GM19351 (cell line): Measurements from ENCODE around the gene RELA.

Source experiments
- ATAC-seq: cut with Tn5 transposase; IDR thresholded peaks from one replicate; pipeline ENCODE4 v1.9.1; 2021; ENCODE audit warnings: mild to moderate bottlenecking, moderate library complexity; ENCODE audit not compliant: unreplicated experiment

Gene RELA

DNA sequence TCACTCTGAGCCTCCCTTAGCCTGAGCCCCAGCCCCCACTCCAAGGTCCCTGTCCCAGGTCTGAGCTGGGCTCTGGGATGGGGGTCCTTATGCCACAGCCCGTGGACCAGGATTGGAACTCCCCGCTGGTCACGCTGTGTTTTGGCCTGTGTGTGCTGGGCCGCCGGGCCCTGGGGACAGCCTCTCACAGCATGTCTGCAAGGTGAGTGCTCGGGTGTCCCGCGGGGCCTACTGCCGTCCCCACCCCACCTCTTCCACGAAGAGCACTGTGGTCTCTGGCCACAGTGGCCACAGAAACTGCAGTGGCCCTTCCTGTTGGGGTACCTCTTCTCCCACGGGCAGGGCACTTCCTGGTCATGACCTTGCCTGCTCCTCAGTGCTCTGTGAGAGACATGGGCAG lies 28.3 kb downstream of the RELA start:
- ATAC-seq = no peak

DNA sequence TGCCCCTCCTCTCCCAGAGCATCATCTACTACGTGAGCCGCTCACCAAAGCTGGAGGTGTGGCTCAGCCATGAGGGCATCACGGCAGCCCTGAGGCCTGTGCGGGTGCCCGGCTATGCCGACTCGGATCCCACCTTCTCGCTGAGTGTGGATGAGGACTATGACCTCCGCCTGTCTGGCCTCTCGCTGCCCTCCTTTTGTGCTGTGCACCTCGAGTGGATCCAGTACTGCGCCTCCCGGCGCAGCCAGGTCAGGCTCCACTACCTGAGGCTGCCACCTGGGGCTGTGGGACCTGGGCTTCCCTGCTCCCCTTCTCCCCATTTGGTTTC lies 28.6 kb downstream of the RELA start:
- no peak for ATAC-seq

DNA sequence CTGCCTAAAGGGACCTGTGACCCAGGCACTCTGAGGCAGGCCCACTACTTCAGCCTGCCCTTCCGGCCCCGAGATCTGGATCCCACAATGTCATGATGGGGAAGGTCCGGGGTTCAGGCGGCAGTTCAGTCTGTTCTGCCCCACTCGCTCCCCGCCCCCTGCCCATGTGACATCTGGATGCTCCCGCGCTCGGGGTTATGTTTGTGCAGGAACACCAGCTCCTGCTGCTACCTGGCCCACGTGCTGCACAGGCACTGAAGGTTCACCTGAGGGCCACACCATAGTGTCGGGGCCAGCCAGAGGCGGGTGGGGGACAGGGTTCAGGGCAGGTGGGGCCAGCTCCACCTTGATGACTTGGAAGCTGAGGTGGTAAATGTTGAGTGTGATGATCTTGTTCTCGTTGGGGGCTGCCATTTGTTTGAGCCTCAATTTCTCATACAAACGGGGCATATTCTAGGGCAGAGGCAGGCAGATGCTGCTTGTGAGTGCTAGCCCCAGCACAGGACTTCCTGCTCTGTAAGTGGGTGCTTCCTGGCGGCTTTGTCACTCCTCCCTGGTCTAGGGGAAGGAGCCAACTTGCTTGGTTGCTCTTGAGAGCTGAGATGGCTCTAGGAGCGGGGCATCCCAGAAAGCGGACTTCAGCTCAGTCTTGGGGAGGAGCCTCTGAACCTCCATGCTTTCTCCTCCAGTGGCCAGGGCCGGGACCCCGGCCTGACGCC lies 29.2 kb downstream of the RELA start:
- ATAC-seq = no peak

DNA sequence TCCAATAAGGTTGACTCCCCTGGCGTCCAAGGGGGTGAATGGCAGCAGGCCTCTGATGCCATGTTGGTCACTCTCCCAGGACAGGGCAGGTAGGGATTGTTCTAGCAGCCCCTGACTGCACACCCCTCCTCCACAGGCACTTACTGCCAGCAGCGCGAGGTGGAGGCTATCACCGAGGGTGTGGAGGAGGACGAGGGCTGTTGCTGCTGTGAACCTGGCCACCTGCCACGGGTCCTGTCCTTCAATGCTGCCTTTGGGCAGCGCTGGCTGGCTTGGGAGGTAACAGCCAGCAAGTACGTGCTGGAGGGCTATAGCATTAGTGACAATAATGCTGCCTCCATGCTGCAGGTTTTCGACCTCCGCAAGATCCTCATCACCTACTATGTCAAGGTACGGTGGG lies 32.5 kb downstream of the RELA start:
- ATAC-seq = no peak

DNA sequence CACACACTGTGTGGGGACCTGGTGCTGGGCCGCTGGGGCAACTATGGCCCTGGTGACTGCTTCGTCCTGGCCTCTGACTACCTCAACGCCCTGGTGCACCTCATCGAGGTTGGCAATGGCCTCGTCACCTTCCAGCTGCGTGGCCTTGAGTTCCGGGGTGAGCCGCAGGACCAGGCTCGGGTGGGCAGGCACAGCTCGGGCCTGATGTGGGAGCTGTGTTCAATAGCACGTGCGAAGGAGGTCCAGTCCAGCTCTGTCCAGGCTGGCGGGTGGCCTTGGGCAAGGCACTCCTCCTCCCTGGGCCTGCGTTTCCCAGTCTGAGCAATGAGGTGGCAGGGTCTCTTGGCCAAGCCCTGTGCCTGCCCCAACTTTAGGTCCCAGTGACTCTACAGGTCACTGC lies 33.1 kb downstream of the RELA start:
- no peak for ATAC-seq

DNA sequence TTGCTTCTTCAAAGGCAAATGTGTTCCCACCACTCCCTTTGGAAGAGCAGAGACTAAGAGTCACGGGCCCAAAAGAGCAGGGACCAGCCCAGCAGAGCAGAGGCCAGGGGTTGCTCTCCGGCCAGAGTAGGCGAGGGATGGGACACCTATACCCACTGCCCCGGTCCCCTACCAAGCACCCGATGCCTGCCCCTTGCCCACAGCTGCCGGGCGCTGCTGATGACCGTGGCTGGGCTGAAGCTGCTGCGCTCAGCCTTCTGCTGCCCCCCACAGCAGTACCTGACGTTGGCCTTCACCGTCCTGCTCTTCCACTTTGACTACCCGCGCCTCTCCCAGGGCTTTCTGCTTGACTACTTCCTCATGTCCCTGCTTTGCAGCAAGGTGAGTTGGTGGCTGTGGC lies 35.5 kb downstream of the RELA start:
- no peak for ATAC-seq

DNA sequence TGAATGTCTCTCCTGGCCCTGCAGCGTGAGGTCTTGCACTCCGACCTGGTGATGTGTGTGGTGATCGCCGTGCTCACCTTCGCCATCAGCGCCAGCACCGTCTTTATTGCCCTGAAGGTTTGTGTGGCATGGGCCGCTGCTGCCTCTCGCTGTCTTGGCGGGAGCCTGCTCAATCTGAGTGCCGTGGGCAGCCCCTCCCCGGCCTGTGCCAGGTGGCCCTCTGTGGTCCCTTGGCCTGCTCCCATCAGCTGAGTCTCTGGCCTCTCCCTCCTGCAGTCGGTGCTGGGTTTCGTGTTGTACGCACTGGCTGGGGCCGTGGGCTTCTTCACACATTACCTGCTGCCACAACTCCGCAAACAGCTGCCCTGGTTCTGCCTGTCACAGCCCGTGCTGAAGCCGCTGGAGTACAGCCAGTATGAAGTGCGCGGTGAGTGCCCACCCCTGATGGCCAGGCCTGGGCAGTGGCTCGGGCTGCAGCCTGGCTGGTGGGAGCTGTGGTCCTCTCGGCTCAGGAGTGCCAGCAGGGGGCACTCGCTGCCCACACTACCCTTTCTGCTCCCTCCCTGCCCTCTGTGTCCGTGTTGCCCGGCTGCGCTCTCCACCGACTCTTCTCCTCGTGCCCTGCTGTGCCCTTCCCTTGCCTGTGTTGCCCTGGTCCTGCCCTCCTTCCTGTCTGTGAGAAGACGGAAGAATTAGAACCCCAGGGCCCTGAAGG lies 36.9 kb downstream of the RELA start:
- no peak for ATAC-seq

DNA sequence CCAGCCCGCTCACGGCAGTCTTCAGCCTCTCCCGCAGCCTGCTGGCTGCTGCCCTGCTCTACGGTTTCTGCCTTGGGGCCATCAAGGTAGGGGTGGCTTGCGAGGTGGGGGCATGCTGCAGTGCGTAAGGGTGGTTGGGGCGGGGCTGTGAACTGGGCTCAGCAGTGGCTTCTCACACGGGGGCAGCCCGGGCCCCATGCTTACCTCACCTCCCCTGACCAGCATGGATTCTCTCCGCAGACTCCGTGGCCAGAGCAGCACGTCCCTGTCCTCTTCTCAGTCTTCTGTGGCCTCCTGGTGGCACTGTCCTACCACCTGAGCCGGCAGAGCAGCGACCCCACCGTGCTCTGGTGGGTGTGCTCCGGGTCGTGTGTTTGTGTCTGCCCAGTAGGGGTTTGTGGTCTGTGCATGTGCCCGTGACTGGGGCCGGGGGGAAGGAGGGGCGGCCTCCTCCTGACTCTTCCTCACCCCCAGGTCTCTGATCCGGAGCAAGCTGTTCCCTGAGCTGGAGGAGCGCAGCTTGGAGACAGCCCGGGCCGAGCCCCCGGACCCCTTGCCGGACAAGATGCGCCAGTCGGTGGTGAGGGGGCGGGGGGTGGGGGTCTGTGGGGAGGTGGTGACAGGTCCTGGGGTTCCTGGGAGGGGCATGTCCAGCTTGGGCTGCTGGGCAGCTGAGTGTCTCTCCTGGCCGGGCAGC lies 37.6 kb downstream of the RELA start:
- ATAC-seq = no peak

DNA sequence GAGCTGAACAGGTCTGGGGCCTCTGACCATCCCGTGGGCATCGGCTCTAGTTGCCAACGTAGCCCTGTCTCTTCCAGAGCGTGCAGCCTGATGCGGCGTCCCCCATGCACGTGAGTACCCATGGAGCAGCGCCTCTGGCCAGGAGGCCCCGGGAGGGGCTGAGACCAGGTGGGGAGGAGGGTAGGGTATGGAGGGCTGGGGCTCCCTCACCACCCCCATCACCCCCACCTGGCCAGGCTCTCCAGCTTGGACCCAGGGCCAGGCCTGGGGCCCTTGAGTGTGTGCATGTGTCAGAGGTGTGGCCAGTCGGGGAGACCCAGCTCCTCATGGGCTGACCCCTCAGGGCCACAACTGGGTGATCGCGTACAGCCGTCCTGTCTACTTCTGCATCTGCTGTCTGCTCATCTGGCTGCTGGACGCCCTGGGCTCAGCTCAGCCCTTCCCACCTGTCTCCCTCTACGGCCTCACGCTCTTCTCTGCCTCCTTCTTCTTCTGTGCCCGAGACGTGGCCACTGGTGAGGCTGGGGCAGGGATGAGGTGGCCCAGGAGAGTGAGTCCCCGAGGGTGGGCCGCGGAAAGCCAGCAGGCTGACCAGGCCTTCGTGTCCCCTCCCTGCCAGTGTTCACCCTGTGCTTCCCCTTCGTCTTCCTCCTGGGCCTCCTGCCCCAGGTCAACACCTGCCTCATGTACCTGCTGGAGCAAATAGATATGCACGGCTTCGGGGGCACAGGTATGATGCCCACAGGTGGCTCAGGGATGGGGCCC lies 38.7 kb downstream of the RELA start:
- ATAC-seq = no peak

DNA sequence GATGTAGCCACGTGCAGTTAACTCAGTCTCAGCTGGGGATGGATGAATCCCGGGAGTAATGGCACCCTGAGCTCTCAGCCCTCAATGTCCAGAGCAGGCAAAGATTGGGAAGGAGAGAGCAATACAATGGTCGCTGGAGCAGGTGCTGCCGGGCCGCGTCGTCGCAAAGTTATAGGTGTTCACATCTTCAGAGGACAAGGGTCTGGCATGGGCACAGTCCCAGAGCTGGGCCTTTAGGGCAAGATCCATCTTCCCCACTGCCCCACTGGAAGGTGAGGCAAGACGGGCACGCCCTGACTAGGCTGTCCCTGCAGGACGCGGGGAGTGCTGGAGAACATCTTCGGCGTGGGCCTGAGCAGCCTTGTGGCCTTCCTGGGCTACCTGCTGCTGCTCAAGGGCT lies 39.5 kb downstream of the RELA start:
- no peak for ATAC-seq

DNA sequence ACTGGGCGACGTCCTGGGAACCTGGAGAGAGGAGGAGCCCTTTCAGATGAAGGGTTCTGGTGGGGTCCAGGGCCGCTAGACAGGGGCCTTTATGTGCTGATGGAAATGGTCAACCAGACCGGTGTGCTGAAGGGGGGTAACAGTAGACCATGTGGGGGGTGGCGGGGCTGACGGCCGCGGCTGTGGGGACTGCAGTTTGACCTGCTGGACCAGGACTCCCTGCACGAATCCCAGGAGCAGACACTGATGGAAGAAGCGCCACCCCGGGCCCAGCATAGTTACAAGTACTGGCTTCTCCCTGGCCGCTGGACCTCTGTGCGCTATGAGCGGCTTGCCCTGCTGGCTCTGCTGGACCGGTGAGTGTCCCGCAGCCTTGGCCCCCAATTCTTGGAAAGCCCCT lies 40.7 kb downstream of the RELA start:
- no peak for ATAC-seq

DNA sequence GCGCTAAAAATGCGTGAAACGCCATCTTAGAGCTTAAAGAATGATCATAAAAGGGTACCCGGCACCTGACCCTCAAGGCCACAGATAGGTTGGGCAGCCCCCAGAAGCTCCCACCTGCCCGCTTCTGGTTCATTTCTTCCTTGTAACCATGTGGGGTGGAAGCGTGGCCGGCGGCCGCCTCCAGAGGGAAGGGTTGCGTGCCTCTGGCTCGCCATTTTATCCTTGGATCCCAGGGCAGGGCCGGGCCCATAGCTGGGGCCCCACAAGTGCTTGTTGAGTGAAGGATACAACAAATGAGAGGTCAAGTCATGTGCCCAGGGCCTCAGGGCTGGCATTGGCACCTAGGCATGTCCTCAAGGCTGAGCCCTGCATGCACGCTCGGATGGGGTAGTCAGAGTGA lies 41.3 kb downstream of the RELA start:
- ATAC-seq = no peak

DNA sequence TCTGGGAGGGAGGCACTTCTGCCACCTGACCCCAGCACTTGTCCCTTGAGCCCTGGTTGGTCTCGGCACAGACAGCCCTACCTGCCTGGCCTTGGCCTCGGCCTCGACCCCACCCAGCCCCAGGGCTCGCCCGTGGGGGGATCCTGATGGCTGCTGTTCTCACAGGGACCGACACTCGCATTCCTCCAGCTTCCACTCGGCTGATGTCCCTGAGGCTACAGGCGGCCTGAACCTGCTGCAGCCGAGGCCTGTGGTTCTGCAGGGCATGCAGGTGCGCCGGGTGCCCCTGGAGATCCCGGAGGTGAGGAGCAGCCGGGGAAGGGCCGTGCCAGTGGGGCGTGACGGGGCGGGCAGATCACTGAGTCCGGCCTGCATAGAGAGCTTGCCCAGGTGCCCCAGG lies 42.0 kb downstream of the RELA start:
- no peak for ATAC-seq

DNA sequence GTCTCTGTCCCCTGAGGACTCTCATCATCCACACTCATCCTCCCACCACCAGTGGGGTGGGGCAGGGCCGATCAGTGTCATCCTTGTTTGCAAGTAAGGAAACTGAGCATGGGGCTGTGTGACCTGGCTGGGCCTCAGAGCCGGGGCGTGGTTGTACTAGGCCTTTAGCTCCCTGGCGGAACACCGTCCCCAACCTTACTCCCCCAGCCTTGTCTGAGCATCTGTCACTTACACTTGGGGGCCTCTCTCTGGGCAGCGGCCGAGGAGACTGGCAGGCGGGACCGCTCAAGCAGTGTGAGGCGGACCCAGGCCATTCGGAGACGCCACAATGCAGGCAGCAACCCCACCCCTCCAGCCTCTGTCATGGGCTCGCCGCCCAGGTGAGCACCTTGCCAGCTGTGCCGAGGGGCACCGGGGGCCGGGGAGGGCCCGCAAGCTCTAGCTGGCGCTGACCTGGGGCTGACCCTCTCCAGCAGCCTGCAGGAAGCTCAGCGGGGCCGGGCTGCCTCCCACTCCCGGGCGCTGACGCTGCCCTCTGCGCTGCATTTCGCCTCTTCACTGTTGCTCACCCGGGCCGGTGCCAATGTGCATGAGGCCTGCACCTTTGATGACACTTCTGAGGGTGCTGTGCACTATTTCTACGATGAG lies 43.3 kb downstream of the RELA start:
- ATAC-seq = no peak

DNA sequence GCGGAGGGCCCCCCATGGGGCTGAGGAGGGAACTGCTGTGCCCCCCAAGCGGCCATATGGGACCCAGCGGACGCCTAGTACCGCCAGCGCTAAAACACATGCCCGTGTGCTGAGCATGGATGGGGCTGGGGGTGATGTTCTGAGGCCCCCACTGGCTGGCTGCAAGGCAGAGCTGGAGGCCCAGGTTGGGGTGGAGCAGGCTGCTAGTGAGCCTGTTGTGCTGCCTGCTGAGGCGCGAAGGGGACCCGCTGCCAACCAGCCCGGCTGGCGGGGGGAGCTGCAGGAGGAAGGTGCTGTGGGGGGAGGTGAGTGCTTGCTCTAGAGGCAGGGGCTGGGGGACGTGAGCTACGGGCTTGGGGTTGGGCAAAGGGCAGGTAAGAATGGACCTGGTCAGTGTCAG lies 44.0 kb downstream of the RELA start:
- no peak for ATAC-seq

DNA sequence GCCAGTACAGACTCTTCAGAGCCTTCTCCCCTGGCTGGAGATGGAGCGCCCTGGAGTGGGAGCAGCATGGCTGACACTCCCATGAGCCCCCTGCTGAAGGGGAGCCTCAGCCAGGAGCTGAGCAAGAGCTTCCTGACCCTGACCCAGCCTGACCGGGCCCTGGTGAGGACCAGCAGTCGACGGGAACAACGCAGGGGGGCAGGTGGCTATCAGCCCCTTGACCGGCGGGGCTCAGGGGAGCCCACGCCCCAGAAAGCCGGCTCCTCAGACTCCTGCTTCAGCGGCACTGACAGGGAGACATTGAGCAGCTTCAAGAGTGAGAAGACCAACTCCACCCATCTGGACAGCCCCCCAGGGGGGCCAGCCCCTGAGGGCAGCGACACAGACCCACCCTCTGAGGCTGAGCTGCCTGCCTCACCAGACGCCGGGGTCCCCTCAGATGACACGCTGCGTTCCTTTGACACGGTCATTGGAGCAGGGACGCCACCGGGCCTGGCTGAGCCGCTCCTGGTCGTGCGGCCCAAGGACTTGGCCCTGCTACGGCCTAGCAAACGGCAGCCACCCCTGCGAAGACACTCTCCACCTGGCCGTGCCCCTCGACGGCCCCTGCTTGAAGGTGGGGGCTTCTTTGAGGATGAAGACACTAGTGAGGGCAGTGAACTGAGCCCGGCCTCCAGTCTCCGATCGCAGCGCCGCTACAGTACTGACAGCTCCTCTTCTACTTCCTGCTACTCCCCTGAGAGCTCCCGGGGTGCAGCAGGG lies 44.5 kb downstream of the RELA start:
- ATAC-seq = no peak

DNA sequence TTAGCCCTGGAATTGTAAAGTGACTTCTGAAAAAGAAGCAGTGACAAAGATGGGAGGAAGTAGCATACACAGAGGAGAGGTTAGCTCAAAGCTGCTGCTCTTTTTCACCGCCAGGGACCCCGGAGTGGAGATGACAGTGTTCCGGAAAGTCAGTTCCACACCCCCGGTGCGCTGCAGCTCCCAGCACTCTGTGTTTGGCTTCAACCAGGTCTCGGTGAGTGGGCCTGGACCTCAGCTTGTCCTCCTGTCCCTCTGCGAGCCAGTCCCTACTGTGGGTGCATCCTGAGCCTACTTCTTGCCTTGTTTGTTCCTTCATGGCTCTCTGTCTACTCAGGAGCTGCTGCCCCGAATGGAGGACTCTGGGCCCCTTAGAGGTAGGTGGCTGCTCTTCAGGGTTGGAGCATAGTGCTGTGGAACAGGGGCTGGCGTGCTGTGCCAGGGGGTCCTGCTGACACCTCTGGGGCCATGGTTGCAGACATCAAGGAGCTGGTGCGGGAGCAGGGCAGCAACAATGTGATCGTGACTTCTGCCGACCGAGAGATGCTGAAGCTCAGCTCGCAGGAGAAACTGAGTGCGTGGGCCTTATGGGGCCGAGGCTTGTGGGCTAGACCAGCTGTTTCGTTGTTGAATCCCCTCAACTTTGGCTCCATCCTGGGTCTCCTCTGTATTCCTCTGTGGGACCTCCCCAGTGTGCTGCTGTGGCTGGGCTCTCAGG lies 45.4 kb downstream of the RELA start:
- no peak for ATAC-seq

DNA sequence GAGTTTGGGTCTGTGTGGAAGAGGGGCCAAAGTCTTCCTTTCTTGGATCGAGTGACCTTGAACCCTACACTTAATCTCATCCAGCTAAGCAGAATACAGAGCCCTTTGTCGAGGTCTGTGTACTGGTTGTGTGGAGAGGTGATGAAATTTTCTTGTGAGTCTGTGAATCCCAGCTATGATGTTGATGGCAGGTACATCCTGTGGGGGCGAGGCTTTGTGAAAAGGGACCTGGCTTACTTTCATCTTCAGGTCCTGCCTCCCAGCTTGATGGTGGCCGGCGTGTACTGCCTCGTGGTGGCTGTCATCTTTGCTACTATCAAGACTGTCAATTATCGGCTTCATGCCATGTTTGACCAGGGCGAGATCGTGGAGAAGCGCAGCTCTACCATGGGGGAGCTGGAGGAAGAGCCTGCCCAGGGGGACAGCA lies 46.1 kb downstream of the RELA start:
- no peak for ATAC-seq

DNA sequence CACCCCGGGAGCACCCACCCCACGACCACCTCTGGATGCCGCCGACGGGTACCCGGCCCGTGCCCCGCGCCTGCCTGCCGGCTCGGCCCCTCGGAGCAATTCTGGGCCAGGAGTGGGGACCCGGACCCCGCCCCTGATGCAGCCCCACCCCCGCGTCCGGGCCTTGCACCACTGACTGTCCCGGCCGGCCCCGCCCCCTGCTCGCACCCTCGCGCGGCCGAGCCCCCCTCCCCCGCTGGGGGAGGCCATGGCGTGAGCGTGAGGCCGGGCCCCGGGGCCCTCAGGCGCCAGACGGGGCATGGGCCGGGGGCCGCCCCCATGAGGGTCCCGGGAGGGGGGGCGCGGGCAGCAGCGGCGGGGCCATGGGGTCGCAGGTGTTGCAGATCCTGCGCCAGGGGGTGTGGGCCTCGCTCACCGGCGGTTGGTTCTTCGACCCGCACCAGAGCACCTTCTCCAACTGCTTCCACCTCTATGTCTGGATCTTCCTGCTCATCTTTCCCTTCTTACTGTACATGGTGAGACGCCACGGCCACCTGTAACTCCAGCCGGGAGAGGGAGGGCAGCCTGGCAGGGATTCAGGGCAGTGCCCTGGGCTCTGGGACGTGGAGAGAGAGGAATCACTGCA lies 46.7 kb downstream of the RELA start:
- no peak for ATAC-seq
